Measurements from ENCODE around the gene HGS.
"Not testable (repeated sequence)": the region's sequence is repeated elsewhere in the genome, so short reads cannot be mapped to it uniquely, and the experiment has no call there.

The HGS gene

DNA sequence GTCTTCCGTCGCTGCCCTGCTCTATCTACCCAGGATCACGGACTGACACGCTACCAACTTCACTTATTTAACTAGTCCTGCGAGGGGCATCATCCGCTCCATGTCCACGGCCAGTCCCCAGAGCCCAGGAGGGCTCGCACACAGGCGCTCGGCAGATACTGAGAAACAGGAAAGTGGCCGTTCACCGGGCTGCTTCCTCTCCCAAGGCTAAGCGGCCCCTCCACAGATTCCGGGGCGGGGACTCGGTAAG is 17.8 kb upstream of the HGS start:
- Mint-ChIP-seq H3K4me3 (peak overlapping the region; percentile 90), H3K9me3 (no peaks in the 10 kb centered on the region), H3K4me1 (peaks cover 21 to 38% of the 10 kb centered on the region in 2 donors), H3K27me3 (no peaks in the 10 kb centered on the region), H3K27ac (peak overlapping the region; percentile 96), H3K36me3 (peaks cover 35 to 50% of the 10 kb centered on the region in 2 donors)
- DNase-seq: no peak
- no peak for ATAC-seq (replicated peaks)

- peaks cover 21 to 38% of the 10 kb centered on the region in 2 donors for H3K4me1 Mint-ChIP-seq
- peak; percentile 94 to 96 for ATAC-seq (replicated peaks)
- H3K36me3 Mint-ChIP-seq: peaks cover 35 to 55% of the 10 kb centered on the region in 2 donors
Measured at GRCh38 chr17:81666342-81667191, 17.2 kb upstream of the HGS start, which contains the start of the genes CCDC137 and OXLD1. TSS of gene CCDC137 (plus strand) at chr17:81666737. CDS start at chr17:81666767, 30 bp downstream. TSS of gene OXLD1 (minus strand) at chr17:81666605. CDS start at chr17:81666577, 28 bp downstream.

GRCh38 chr17:81667754-81668153 is 16.1 kb upstream of the HGS start:
- Mint-ChIP-seq H3K27ac (peak overlapping the region; percentile 96), H3K27me3 (no peaks in the 10 kb centered on the region), H3K4me3 (peak overlapping the region; percentile 90), H3K36me3 (peaks cover 46 to 63% of the 10 kb centered on the region in 2 donors), H3K9me3 (no peaks in the 10 kb centered on the region), H3K4me1 (peaks cover 21 to 43% of the 10 kb centered on the region in 2 donors)
- ATAC-seq (replicated peaks): no peak
- no peak for DNase-seq

More at GRCh38 chr17:81666342-81667191, 17.2 kb upstream of the HGS start, which contains the start of the genes CCDC137 and OXLD1:
- H3K9me3 Mint-ChIP-seq: no peaks in the 10 kb centered on the region
- H3K27ac Mint-ChIP-seq: peak within 1 kb of the TSS; percentile 96
- peak within 1 kb of the TSS; percentile 90 for H3K4me3 Mint-ChIP-seq
- no peaks in the 10 kb centered on the region for H3K27me3 Mint-ChIP-seq
- DNase-seq: peak; percentile 94

GRCh38 chr17:81672504-81672903 is 11.3 kb upstream of the HGS start:
- DNase-seq (no peak), ATAC-seq (replicated peaks) (no peak)
- Mint-ChIP-seq H3K4me1 (peaks cover 19 to 50% of the 10 kb centered on the region in 2 donors), H3K36me3 (peaks cover 45 to 50% of the 10 kb centered on the region in 2 donors), H3K27ac (no peak overlapping the region), H3K27me3 (no peaks in the 10 kb centered on the region), H3K9me3 (no peaks in the 10 kb centered on the region), H3K4me3 (no peak overlapping the region)

DNA sequence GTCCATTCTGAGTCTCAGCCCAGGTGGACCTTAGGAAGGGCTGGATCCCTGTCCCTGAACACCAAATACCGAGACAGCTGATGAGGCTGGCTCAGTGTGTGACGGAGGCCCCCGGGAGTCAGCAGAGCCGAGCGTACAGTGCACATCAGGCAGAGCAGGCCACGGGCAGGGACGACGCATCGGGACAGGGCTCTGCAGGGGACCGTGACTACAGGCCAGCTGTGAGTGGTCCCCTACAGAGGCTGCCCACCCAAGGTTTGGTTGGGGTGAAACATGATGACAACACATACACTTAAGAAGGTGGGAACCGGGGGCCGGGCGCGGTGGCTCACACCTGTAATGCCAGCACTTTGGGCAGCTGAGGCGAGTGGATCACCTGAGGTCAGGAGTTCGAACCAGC is 10.9 kb upstream of the HGS start:
- ATAC-seq (replicated peaks): no peak
- no peaks in the 10 kb centered on the region for H3K9me3 Mint-ChIP-seq

DNA sequence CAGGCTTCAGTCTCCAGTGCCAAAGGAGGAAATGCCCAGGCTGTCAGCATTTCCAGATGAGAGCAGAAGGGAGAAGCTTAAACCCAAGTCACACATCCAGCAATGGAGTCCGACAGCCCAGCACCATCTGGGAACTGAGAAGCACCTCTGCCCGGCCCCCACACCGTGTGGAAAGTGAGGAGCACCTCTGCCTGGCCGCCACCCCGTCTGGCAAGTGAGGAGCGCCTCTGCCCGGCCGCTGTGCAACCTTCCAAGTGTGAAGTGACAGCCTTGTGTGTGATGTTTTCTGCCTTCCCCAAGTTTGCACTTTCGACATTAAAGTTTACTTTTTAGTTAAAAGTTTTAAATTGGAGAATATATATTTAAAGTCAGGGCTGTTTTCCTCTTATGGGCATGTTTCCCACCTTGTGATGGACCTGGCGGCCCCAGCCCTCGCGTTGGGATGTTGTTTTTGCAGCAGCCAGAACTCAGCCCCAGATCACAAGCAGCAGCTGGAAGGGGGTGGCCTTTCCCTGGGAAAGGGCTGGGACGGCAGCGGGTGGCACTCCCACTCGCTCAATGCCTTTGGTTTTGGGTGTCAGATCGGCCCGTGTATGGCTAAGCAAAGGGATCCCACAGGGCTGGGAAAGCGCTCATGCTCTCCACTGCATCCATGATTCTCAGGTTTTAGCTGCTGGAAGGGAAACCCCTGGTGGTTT is 10.1 kb upstream of the HGS start:
- no peak overlapping the region for H3K4me3 Mint-ChIP-seq
- no peak for ATAC-seq (replicated peaks)
- peaks cover 9 to 38% of the 10 kb centered on the region in 2 donors for H3K4me1 Mint-ChIP-seq
- no peaks in the 10 kb centered on the region for H3K27me3 Mint-ChIP-seq
- H3K27ac Mint-ChIP-seq: no peak overlapping the region
- DNase-seq: no peak
- H3K36me3 Mint-ChIP-seq: peaks cover 38 to 43% of the 10 kb centered on the region in 2 donors
- H3K9me3 Mint-ChIP-seq: no peaks in the 10 kb centered on the region

More for the DNA sequence above, 10.9 kb upstream of the HGS start:
- DNase-seq: no peak
- no peaks in the 10 kb centered on the region for H3K27me3 Mint-ChIP-seq
- peaks cover 14 to 45% of the 10 kb centered on the region in 2 donors for H3K4me1 Mint-ChIP-seq
- no peak overlapping the region for H3K4me3 Mint-ChIP-seq
- peaks cover 40 to 48% of the 10 kb centered on the region in 2 donors for H3K36me3 Mint-ChIP-seq
- no peak overlapping the region for H3K27ac Mint-ChIP-seq

DNA sequence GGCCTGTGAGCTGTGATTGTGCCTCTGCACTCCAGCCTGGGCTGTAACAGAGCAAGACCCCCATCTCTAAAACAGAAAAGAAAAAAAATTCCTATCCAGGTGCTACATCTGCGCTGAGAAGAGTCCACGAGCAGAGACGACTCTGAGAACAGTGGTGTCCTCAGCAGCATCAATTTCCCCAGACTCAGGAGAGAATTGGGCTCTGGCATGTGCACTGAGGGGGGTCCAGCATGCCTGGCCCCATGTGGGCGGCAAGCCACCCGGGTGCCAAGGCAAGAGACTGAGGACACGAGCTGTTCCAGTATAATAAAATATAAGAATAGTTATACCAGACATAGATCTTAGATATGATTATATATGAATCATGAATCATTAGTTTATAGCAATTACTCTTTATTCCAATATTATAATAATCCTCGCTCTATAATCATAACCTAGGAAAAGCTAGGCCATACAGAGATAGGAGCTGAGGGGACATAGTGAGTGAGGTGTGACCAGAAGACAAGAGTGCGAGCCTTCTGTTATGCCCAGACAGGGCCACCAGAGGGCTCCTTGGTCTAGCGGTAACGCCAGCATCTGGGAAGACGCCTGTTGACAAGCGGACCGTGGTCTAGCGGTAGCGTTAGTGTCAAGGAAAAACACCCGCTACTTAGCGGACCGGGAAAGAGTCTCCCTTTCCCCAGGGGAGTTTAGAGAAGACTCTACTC is 8.1 kb upstream of the HGS start:
- peak overlapping the region; percentile 62 for H3K27ac Mint-ChIP-seq
- not testable (repeated sequence) for DNase-seq, H3K27me3 Mint-ChIP-seq, H3K4me3 Mint-ChIP-seq, H3K9me3 Mint-ChIP-seq
- peak; percentile 25 to 44 for ATAC-seq (replicated peaks)
- peaks cover 27 to 38% of the 10 kb centered on the region in 2 donors for H3K36me3 Mint-ChIP-seq
- H3K4me1 Mint-ChIP-seq: peaks cover 11 to 36% of the 10 kb centered on the region in 2 donors

- H3K4me1 Mint-ChIP-seq: peaks cover 14 to 39% of the 10 kb centered on the region in 2 donors
- no peaks in the 10 kb centered on the region for H3K9me3 Mint-ChIP-seq
- H3K27me3 Mint-ChIP-seq: no peaks in the 10 kb centered on the region
- DNase-seq (no peak), ATAC-seq (replicated peaks) (no peak)
- peaks cover 31% of the 10 kb centered on the region in 2 donors for H3K36me3 Mint-ChIP-seq
- H3K27ac Mint-ChIP-seq: peak overlapping the region; percentile 25
- H3K4me3 Mint-ChIP-seq: no peak overlapping the region
Measured at GRCh38 chr17:81676906-81677305, 6.9 kb upstream of the HGS start.

- H3K36me3 Mint-ChIP-seq: peaks cover 13 to 25% of the 10 kb centered on the region in 2 donors
- ATAC-seq (replicated peaks) (no peak), DNase-seq (no peak)
- H3K27me3 Mint-ChIP-seq: no peaks in the 10 kb centered on the region
- no peak overlapping the region for H3K27ac Mint-ChIP-seq
- no peaks in the 10 kb centered on the region for H3K9me3 Mint-ChIP-seq
- peaks cover 21 to 37% of the 10 kb centered on the region in 2 donors for H3K4me1 Mint-ChIP-seq
- H3K4me3 Mint-ChIP-seq: no peak overlapping the region
Measured at GRCh38 chr17:81680150-81680549, 3.7 kb upstream of the HGS start.

DNA sequence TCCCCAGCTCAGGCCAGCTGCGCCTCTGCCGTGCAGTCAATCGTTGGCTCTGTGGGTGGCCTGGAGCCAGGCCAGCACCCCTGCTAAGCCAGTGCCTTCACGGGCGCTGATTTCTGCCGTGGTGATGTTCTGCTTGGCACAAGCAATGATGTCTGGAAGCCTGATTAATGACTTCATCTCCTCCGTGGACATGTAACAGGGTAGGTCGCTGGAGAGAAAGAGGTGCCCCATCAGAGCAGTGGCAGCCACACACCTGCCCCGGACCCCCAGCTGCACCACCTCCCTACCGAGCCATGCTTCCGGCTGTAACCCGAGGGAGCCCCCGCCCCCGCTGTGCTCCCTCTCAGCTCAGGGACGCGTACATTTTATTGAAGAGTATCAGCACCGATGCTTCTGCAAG is 2.1 kb upstream of the HGS start:
- H3K36me3 Mint-ChIP-seq: peaks cover 17 to 28% of the 10 kb centered on the region in 2 donors
- H3K4me3 Mint-ChIP-seq: peak overlapping the region; percentile 30 to 36
- H3K27ac Mint-ChIP-seq: peak overlapping the region; percentile 56
- DNase-seq (no peak), ATAC-seq (replicated peaks) (no peak)
- H3K4me1 Mint-ChIP-seq: peaks cover 24 to 35% of the 10 kb centered on the region in 2 donors
- no peaks in the 10 kb centered on the region for H3K9me3 Mint-ChIP-seq
- no peaks in the 10 kb centered on the region for H3K27me3 Mint-ChIP-seq

DNA sequence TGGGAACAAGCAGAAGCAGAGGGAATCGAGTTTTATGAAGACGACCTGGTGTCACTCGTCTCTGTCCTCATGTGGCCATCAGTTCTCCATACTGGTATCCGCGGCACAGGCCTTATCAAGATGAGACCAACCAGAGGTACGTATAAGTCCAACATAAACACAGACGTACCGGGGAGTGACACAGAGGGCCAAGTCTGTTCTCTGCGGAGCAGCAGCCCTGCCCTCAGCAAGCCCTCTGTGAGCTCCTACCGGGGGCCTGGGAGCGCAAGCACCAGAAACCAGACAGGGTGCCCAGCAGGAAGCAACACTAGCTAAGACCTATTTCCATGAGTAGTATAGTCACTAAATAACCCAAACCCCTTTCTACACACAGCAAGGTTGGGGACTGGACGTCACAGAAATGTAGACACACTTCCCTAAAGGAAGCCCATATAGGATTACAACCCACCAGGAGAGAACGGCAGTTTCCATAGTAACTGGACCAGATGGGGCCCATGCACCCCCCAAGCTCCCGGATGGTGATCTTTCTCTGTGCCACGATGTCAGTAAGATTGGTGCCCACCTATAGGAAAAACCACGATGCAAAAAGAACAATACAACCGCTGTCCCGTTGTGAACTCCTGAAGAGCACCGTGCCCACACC is 1.1 kb upstream of the HGS start:
- DNase-seq: no peak

GRCh38 chr17:81683208-81683583 is 615 bp upstream of the HGS start:
- H3K27me3 Mint-ChIP-seq: no peaks in the 10 kb centered on the region
- no peaks in the 10 kb centered on the region for H3K9me3 Mint-ChIP-seq
- peaks cover 26 to 39% of the 10 kb centered on the region in 2 donors for H3K36me3 Mint-ChIP-seq
- H3K4me3 Mint-ChIP-seq: peak overlapping the region; percentile 84 to 85
- DNase-seq (no peak), ATAC-seq (replicated peaks) (peak; percentile 16 to 19)
- H3K27ac Mint-ChIP-seq: peak overlapping the region; percentile 90
- H3K4me1 Mint-ChIP-seq: peaks cover 29 to 41% of the 10 kb centered on the region in 2 donors

More for the DNA sequence above, 1.1 kb upstream of the HGS start:
- ATAC-seq (replicated peaks): no peak
- Mint-ChIP-seq H3K36me3 (peaks cover 25 to 38% of the 10 kb centered on the region in 2 donors), H3K27me3 (no peaks in the 10 kb centered on the region), H3K27ac (peak overlapping the region; percentile 90), H3K4me3 (peak overlapping the region; percentile 84 to 85), H3K4me1 (peaks cover 29 to 40% of the 10 kb centered on the region in 2 donors), H3K9me3 (no peaks in the 10 kb centered on the region)

GRCh38 chr17:81684442-81684911 is 666 bp downstream of the HGS start:
- peaks cover 30 to 51% of the 10 kb centered on the region in 2 donors for H3K4me1 Mint-ChIP-seq
- no peak for DNase-seq

More at GRCh38 chr17:81684442-81684911, 666 bp downstream of the HGS start:
- peak overlapping the region; percentile 84 to 85 for H3K4me3 Mint-ChIP-seq
- no peaks in the 10 kb centered on the region for H3K9me3 Mint-ChIP-seq
- H3K27me3 Mint-ChIP-seq: no peaks in the 10 kb centered on the region
- no peak for ATAC-seq (replicated peaks)
- peaks cover 34 to 46% of the 10 kb centered on the region in 2 donors for H3K36me3 Mint-ChIP-seq
- peak overlapping the region; percentile 92 for H3K27ac Mint-ChIP-seq
